Endothelial cell of umbilical vein (primary cell): ENCODE results near the gene GMEB2. TPM values are rescaled to one million over a fixed set of nuclear protein-coding genes. Genes with fewer than 3 reads are reported as not detected.

Experiments
- BruUV-seq: library from RNA; stranded (reverse); fragments of 400-500 nt; replicated peaks from 2 replicates; lab custom pipeline; 2021; lab: Mats Ljungman, UMichigan
- CTCF ChIA-PET: fragments of 300-600, 350-600 bp; sonication (Branson Sonifier 250); formaldehyde crosslinking; loops from one replicate; lab custom pipeline; 2021; ENCODE audit warnings: antibody characterized with exemption, inconsistent platforms; lab: Charles Lee
- POLR2A ChIA-PET: fragments of 300-600, 350-600 bp; sonication (Branson Sonifier 250); formaldehyde crosslinking; loops from one replicate; lab custom pipeline; 2021; ENCODE audit warnings: antibody characterized with exemption, inconsistent platforms; lab: Charles Lee
- DNase-seq: peaks from one replicate; pipeline ENCODE4 v3.0.0-alpha.2; 2011; ENCODE audit warnings: low read depth, low spot score
- FAIRE-seq: peaks from 2 replicates; lab custom pipeline; 2011; peaks lifted over from hg19 to GRCh38; lab: Jason Lieb, UNC
- H2AFZ ChIP-seq: 2 replicates; pipeline ENCODE4 v1.6.0; 2012; ENCODE audit warnings: low read depth, low read length, control low read depth, inconsistent platforms
- H3K27ac ChIP-seq: 2 replicates; pipeline ENCODE4 v1.5.1; 2011; ENCODE audit warnings: low read depth, mild to moderate bottlenecking, control low read depth, low read length, moderate library complexity; ENCODE audit not compliant: insufficient read depth
- H3K27me3 ChIP-seq, 2 experiments: 2 replicates each; pipeline versions ENCODE4 v1.6.0 to v1.6.1; 2011; ENCODE audit warnings: low read length in 2 of 2, mixed read lengths in 1 of 2; ENCODE audit not compliant: control insufficient read depth in 2 of 2, insufficient read depth in 2 of 2
- H3K36me3 ChIP-seq, 2 experiments: 2 replicates in 1 of 2; 3 replicates in 1 of 2; pipeline ENCODE4 v1.5.1; 2011; ENCODE audit warnings: low read length in 2 of 2, mild to moderate bottlenecking in 1 of 2, moderate library complexity in 1 of 2; ENCODE audit not compliant: control insufficient read depth in 2 of 2, insufficient read depth in 2 of 2; ENCODE audit errors: extremely low read depth in 1 of 2
- H3K4me1 ChIP-seq: 3 replicates; pipeline ENCODE4 v1.5.1; 2011; ENCODE audit warnings: mild to moderate bottlenecking, low read length; ENCODE audit not compliant: control insufficient read depth, insufficient read depth; ENCODE audit errors: extremely low read depth
- H3K4me2 ChIP-seq: 2 replicates; pipeline ENCODE4 v1.6.1; 2011; ENCODE audit warnings: low read length, control low read depth, mixed read lengths; ENCODE audit not compliant: insufficient read depth
- H3K4me3 ChIP-seq, 3 experiments: fragments of 200-600 bp in 1 of 3; sonication (generic), shearing (Covaris generic) in 1 of 3; replicated peaks in 1 of 3; 2 replicates each; pipeline ENCODE4 v1.5.1; 2011 to 2016; ENCODE audit warnings: control low read depth in 3 of 3, low read length in 3 of 3, mild to moderate bottlenecking in 2 of 3, inconsistent platforms in 1 of 3, low read depth in 1 of 3, moderate library complexity in 1 of 3; ENCODE audit not compliant: insufficient read depth in 1 of 3
- H3K79me2 ChIP-seq: 2 replicates; pipeline ENCODE4 v1.6.0; 2012; ENCODE audit warnings: low read length, inconsistent platforms; ENCODE audit not compliant: control insufficient read depth, insufficient read depth
- H3K9ac ChIP-seq: replicated peaks from 2 replicates; pipeline ENCODE3; 2011; ENCODE audit warnings: low read length, control low read depth; ENCODE audit not compliant: insufficient read depth; ENCODE audit errors: extremely low read depth
- H3K9me1 ChIP-seq: replicated peaks from 3 replicates; pipeline ENCODE4 v1.6.0; 2011; ENCODE audit warnings: mild to moderate bottlenecking, low read length; ENCODE audit not compliant: control insufficient read depth, insufficient read depth; ENCODE audit errors: extremely low read depth
- H3K9me3 ChIP-seq: replicated peaks from 2 replicates; pipeline ENCODE4 v1.5.1; 2012; ENCODE audit warnings: low read length, inconsistent platforms; ENCODE audit not compliant: control insufficient read depth, insufficient read depth
- H4K20me1 ChIP-seq: replicated peaks from 2 replicates; pipeline ENCODE3; 2011; ENCODE audit warnings: mild to moderate bottlenecking, low read length; ENCODE audit not compliant: control insufficient read depth, insufficient read depth; ENCODE audit errors: extremely low read depth
- EZH2 ChIP-seq: IDR thresholded peaks from 2 replicates; pipeline ENCODE4 v1.6.1; 2012; ENCODE audit warnings: borderline replicate concordance, low read depth, mild to moderate bottlenecking, moderate library complexity, low read length, inconsistent platforms; ENCODE audit not compliant: severe bottlenecking
- FOS ChIP-seq: IDR thresholded peaks from 2 replicates; pipeline ENCODE4 v1.6.1; 2011; ENCODE audit warnings: mild to moderate bottlenecking, low read length, moderate library complexity, borderline replicate concordance; ENCODE audit not compliant: insufficient read depth
- GATA2 ChIP-seq: IDR thresholded peaks from 2 replicates; pipeline ENCODE4 v1.7.0; 2011; ENCODE audit warnings: low read depth, mild to moderate bottlenecking, moderate library complexity, mixed read lengths, low read length; ENCODE audit not compliant: insufficient read length, insufficient read depth
- JUN ChIP-seq: IDR thresholded peaks from 2 replicates; pipeline ENCODE4 v1.6.1; 2011; ENCODE audit warnings: borderline replicate concordance, low read depth; ENCODE audit not compliant: insufficient read length, insufficient read depth
- MYC ChIP-seq: IDR thresholded peaks from one replicate; pipeline ENCODE4 v1.6.1; 2011; ENCODE audit warnings: mild to moderate bottlenecking, low read depth, low read length
- POLR2A ChIP-seq: IDR thresholded peaks from 2 replicates; pipeline ENCODE4 v1.6.1; 2012; ENCODE audit warnings: low read depth, mild to moderate bottlenecking, control low read depth, low read length
- POLR2AphosphoS5 ChIP-seq: IDR thresholded peaks from 2 replicates; pipeline ENCODE4 v1.6.1; 2012; ENCODE audit warnings: low read depth, mild to moderate bottlenecking, control low read depth, low read length, moderate library complexity; ENCODE audit not compliant: insufficient read depth
- dilution Hi-C: fragments of 300-500 bp; cut with MboI; formaldehyde crosslinking; loops from one replicate; pipeline ENCODE4 v1.15.0; 2019; ENCODE audit warnings: low sequenced_read_pairs; ENCODE audit not compliant: extremely low pct_ligation_motif_present
- intact Hi-C: fragments of 100-400 bp; cut with micrococcal nuclease; formaldehyde crosslinking; loops from one replicate; pipeline ENCODE4 v1.10.0; 2022
- polyA plus RNA-seq, 4 experiments: library from polyadenylated mRNA; depleted of rRNA in 3 of 4; stranded (reverse) in 3 of 4; unstranded in 1 of 4; fragments of >200 nt; gene quantifications; 2 replicates each; pipeline versions ENCODE4 v1.2.1 to v1.2.3, GENCODE V29; 2011 to 2012; ENCODE audit warnings: missing spikeins in 1 of 4
- total RNA-seq: library from RNA; stranded (reverse); gene quantifications from 2 replicates; pipeline ENCODE4 v1.2.3, GENCODE V29; 2021
- TF ChIP-seq, protein P1 (sequence below), 2 donors: IDR thresholded peaks; 1 replicate in 1 of 2; 2 replicates in 1 of 2; pipeline ENCODE4 v1.5.1; 2011; ENCODE audit warnings: low read length in 2 of 2, mild to moderate bottlenecking in 2 of 2, moderate library complexity in 2 of 2, control low read depth in 1 of 2, inconsistent platforms in 1 of 2, low read depth in 1 of 2; ENCODE audit not compliant: insufficient read depth in 1 of 2; ENCODE audit errors: extremely low read depth in 1 of 2
- TF ChIP-seq, protein P2 (sequence below): IDR thresholded peaks from 2 replicates; pipeline ENCODE4 v1.6.1; 2011; ENCODE audit not compliant: insufficient read depth, insufficient read length

Gene GMEB2
- total and polyA plus RNA-seq, 2 donors (not counting 3 experiments of a cell fraction or from before 2014, with no cell fraction given), result 12.7 to 14.1 TPM

GRCh38 chr20:63620991-63621390 lies 5.9 kb downstream of the GMEB2 start:
- FAIRE-seq, result no peak

More at GRCh38 chr20:63620991-63621390, 5.9 kb downstream of the GMEB2 start:
- CTCF ChIA-PET, result no interaction called here
- Histone ChIP-seq H3K9me1 (no peaks in the 10 kb centered on the region), H3K36me3 (peaks cover 4 to 12% of the 10 kb centered on the region in 2 experiments), H3K4me3 (no peak overlapping the region), H3K9me3 (no peaks in the 10 kb centered on the region), H4K20me1 (no peaks in the 10 kb centered on the region), H3K9ac (no peak overlapping the region), H3K27ac (no peak overlapping the region), H2AFZ (no peak overlapping the region), H3K27me3 (no peaks in the 10 kb centered on the region), H3K4me2 (no peak overlapping the region), H3K79me2 (peaks cover 41% of the 10 kb centered on the region), H3K4me1 (peaks cover 3% of the 10 kb centered on the region)
- TF ChIP-seq JUN (no peak), EZH2 (no peak), MYC (no peak), POLR2AphosphoS5 (no peak), FOS (no peak), POLR2A (no peak), GATA2 (no peak)
- TF ChIP-seq, protein P1, sequence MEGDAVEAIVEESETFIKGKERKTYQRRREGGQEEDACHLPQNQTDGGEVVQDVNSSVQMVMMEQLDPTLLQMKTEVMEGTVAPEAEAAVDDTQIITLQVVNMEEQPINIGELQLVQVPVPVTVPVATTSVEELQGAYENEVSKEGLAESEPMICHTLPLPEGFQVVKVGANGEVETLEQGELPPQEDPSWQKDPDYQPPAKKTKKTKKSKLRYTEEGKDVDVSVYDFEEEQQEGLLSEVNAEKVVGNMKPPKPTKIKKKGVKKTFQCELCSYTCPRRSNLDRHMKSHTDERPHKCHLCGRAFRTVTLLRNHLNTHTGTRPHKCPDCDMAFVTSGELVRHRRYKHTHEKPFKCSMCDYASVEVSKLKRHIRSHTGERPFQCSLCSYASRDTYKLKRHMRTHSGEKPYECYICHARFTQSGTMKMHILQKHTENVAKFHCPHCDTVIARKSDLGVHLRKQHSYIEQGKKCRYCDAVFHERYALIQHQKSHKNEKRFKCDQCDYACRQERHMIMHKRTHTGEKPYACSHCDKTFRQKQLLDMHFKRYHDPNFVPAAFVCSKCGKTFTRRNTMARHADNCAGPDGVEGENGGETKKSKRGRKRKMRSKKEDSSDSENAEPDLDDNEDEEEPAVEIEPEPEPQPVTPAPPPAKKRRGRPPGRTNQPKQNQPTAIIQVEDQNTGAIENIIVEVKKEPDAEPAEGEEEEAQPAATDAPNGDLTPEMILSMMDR (IDR thresholded peaks at IDR 0.05; ENCODE audit: extremely low read depth in 1 of 2, insufficient read depth in 1 of 2, low read depth in 1 of 2, low read length in 2 of 2), result no peak
- TF ChIP-seq, protein P2, sequence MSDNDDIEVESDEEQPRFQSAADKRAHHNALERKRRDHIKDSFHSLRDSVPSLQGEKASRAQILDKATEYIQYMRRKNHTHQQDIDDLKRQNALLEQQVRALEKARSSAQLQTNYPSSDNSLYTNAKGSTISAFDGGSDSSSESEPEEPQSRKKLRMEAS, result no peak
- POLR2A ChIA-PET, result no interaction called here
- intact Hi-C loops, result no loop called here
- DNase-seq, result no peak
- BruUV-seq, result no TSS peak
- dilution Hi-C loops, result no loop called here
